Adipocyte (in vitro differentiated cells): ENCODE data around the gene RPUSD3.
"Not testable (repeated sequence)": the region's sequence is repeated elsewhere in the genome, so short reads cannot be mapped to it uniquely, and the experiment has no call there.

Experiments used
- DNase-seq: peaks from one replicate; pipeline ENCODE4 v3.0.0-alpha.2; 2015; ENCODE audit warnings: low read depth
- H3K27me3 ChIP-seq: replicated peaks from 2 replicates; pipeline ENCODE4 v1.7.0; 2013; ENCODE audit warnings: mild to moderate bottlenecking, low read length, moderate library complexity; ENCODE audit not compliant: control insufficient read depth, insufficient read depth
- H3K36me3 ChIP-seq: 2 replicates; pipeline ENCODE4 v1.7.0; 2013; ENCODE audit warnings: low read length, mild to moderate bottlenecking, moderate library complexity; ENCODE audit not compliant: control insufficient read depth, insufficient read depth, severe bottlenecking
- H3K4me1 ChIP-seq: 2 replicates; pipeline ENCODE4 v1.7.0; 2013; ENCODE audit warnings: mild to moderate bottlenecking, low read length, moderate library complexity; ENCODE audit not compliant: control insufficient read depth, insufficient read depth
- H3K4me3 ChIP-seq: 2 replicates; pipeline ENCODE4 v1.7.0; 2013; ENCODE audit warnings: mild to moderate bottlenecking, low read length, moderate library complexity
- H3K9ac ChIP-seq: 2 replicates; pipeline ENCODE4 v1.7.0; 2013; ENCODE audit warnings: mild to moderate bottlenecking, low read length, moderate library complexity
- H3K9me3 ChIP-seq: 2 replicates; pipeline ENCODE4 v1.7.0; 2013; ENCODE audit warnings: mild to moderate bottlenecking, low read length, moderate library complexity; ENCODE audit not compliant: control insufficient read depth

The RPUSD3 gene

DNA sequence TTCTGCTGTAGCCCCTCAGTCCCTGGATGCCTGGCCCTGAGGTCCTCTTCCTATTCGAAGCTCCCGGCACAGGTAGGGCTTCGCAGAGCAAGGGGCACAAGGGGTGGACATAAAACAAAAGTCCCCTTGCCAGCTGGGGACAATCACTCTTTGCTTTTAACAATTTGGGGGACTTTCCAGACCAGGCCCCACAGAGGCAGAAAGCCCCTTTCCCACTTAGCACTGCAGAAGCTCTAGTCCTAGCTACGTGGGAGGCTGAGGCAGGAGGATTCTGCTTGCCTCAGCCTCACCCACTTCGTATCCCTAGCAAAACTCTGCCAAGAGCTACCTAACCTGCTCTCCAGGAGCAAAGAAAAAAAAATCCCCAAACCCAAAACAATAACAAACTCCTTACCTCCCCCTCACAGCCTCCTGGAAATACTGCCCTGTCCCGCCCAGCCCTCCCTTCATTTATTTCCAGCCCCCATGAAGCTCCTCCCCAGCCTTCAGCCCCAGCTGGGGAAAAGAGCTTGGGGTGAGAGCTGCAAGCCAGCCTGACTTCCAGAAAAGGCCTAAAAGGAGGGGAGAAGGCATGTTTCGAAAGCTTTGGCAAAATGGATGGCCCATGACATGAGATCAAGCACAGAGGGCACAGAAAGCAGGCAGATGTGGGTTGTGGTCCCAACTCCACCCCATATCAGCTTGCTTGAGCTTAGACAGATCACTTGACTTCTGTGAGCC is 36.2 kb upstream of the RPUSD3 start, which contains the start of gene CIDEC:
TSS of gene CIDEC (minus strand) at position 424 of the 720 bp plus-strand sequence. CDS start 1,767 bp downstream, outside the sequence.
- no peak for DNase-seq
- Histone ChIP-seq H3K9ac (peak within 1 kb of the TSS; percentile 90), H3K36me3 (peaks cover 29% of the 10 kb centered on the region), H3K4me3 (peak within 1 kb of the TSS; percentile 79), H3K9me3 (no peaks in the 10 kb centered on the region), H3K27me3 (no peaks in the 10 kb centered on the region), H3K4me1 (peaks cover 70% of the 10 kb centered on the region)

DNA sequence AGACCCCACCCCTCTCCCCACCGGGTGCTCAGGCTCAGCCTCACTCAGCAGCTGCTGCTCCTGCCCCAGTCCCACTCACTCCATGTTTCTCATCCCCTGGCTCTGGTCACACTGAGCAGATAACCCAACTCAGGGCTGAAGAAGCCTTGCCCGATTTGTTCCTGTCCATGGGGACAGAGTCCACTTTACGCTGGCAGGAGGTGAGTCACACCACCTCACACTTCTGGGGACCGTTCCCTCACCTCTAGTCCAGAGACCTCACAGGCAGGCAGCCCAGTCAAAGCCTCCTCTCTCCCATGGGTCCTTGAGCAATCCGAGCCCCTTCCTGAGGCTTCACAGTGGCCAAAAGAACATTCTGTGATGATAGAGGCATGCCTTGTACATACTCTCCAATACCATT is 34.9 kb upstream of the RPUSD3 start:
- no peaks in the 10 kb centered on the region for H3K9me3 ChIP-seq
- no peak for DNase-seq
- H3K27me3 ChIP-seq = no peaks in the 10 kb centered on the region
- peak overlapping the region; percentile 79 for H3K4me3 ChIP-seq
- H3K9ac ChIP-seq = peak overlapping the region; percentile 90
- H3K4me1 ChIP-seq = peaks cover 66% of the 10 kb centered on the region
- H3K36me3 ChIP-seq = peaks cover 39% of the 10 kb centered on the region

DNA sequence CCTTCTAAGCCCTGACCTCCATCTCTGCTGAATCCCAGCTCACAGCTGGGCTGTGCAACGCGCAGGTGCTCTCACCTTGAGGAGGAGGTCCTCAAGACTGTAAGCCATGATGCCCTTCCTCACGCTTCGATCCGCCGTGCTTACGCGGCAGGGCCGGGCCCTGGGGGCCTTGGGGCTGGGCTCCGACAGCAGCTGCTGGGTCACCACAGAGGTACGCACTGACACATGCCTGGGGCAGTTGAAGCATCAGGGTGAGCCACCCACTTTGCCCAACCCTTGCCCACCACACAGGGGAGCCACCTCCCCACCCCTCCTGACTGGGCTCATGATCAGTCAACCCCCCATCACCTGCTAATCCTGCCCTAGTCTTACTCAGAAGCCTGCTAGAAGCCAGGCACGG is 33.2 kb upstream of the RPUSD3 start:
- peaks cover 57% of the 10 kb centered on the region for H3K36me3 ChIP-seq
- H3K27me3 ChIP-seq = no peaks in the 10 kb centered on the region
- no peak for DNase-seq

DNA sequence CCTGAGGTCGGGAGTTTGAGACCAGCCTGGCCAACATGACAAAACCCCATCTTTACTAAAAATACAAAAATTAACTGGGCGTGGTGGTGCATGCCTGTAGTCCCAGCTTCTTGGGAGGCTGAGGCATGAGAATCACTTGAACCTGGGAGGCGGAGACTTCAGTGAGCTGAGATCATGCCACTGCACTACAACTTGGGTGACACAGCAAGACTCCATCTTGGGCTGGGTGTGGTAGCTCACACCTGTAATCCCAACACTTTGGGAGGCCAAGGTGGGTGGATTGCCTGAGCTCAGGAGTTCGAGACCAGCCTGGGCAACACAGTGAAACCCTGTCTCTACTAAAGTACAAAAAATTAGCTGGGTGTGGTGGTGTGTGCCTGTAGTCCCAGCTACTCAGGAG is 32.4 kb upstream of the RPUSD3 start:
- not testable (repeated sequence) for DNase-seq, H3K27me3 ChIP-seq, H3K9me3 ChIP-seq
- peak overlapping the region; percentile 76 for H3K9ac ChIP-seq
- peak overlapping the region; percentile 53 for H3K4me3 ChIP-seq
- H3K4me1 ChIP-seq = peaks cover 80% of the 10 kb centered on the region
- H3K36me3 ChIP-seq = peaks cover 64% of the 10 kb centered on the region

More for the DNA sequence above, 33.2 kb upstream of the RPUSD3 start:
- Histone ChIP-seq H3K9ac (peak overlapping the region; percentile 90), H3K4me1 (peaks cover 73% of the 10 kb centered on the region), H3K9me3 (no peaks in the 10 kb centered on the region), H3K4me3 (peak overlapping the region; percentile 79)

DNA sequence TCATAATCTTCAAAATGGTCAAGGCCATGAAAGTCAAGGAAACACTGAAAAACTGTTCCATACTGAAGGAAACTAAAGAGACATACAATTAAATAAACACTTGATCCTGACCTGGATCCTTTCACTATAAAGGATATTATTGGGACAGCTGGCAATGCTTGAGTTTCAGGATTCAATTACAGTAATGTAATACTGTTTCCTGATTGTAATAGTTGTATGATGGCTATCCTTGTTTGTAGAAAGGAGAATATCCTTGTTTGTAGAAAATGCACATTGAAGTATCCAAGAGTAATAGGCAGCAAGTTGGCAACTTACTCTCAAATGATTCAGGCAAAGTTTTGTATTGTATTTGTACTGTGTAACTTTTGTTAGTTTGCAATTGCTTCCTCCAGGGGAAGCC is 31.6 kb upstream of the RPUSD3 start:
- peak; percentile 18 for DNase-seq
- Histone ChIP-seq H3K4me1 (peaks cover 85% of the 10 kb centered on the region), H3K9me3 (no peaks in the 10 kb centered on the region), H3K27me3 (no peaks in the 10 kb centered on the region), H3K36me3 (peaks cover 72% of the 10 kb centered on the region), H3K4me3 (peak overlapping the region; percentile 53), H3K9ac (peak overlapping the region; percentile 76)

DNA sequence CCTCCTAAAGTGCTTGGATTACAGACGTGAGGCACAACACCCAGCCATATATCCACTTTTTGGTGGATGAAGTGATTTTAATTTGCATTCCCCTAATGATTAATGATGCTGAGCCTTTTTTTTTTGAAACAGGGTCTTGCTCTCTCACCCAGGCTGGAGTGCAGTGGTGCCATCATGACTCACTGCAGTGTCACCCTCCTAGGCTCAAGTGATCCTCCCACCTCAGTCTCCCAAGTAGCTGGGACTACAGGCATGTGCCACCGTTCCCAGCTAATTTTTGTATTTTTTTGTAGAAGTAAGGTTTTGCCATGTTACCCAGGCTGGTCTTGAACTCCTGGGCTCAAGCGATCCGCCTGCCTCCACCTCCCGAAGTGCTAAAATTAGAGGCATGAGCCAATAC is 28.3 kb upstream of the RPUSD3 start:
- Histone ChIP-seq H3K4me1 (peaks cover 64% of the 10 kb centered on the region), H3K36me3 (peaks cover 95% of the 10 kb centered on the region)
- not testable (repeated sequence) for H3K27me3 ChIP-seq

DNA sequence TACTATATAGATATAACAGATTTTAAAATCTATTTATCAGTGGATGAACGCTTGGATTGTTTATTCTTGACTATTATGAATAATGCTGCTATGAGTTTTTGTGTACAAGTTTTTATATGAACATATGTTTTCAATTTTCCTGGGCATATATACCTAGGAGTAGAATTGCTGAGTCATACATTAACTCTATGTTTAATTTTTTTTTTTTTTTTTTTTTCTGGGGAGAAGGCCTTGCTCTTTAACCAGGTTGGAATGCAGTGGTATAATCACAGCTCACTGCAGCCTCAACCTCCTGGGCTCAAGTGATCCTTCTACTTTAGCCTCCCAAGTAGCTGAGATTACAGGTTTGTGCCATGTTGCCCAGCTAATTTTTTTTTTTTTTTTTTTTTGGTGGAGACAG is 27.2 kb upstream of the RPUSD3 start:
- Histone ChIP-seq H3K4me1 (peaks cover 66% of the 10 kb centered on the region), H3K4me3 (no peak overlapping the region), H3K9me3 (no peaks in the 10 kb centered on the region), H3K9ac (peak overlapping the region; percentile 44), H3K36me3 (peaks cover 96% of the 10 kb centered on the region), H3K27me3 (no peaks in the 10 kb centered on the region)
- peak; percentile 82 for DNase-seq

More for the DNA sequence above, 28.3 kb upstream of the RPUSD3 start:
- peak overlapping the region; percentile 51 for H3K9ac ChIP-seq
- not testable (repeated sequence) for H3K9me3 ChIP-seq, H3K4me3 ChIP-seq, DNase-seq

DNA sequence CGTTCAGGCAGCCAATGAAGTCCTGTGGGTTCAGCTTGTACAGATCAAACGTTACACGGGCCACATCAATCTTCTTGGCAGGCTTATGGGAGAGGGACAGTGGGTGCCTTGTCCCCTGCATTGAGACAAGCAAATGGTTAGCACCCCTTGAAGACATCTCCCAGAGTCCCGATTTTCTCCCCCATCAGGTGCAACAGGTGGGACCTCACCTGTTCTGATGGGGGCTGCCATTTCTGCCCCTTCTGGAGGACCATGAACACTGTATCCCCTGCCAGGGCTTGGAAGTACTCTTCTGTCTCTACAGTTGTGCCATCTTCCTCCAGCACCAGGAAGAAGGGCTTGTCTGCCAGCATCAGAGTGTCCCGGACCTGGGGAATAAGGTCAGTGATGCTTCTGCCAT is 26.1 kb upstream of the RPUSD3 start:
- no peak for DNase-seq

DNA sequence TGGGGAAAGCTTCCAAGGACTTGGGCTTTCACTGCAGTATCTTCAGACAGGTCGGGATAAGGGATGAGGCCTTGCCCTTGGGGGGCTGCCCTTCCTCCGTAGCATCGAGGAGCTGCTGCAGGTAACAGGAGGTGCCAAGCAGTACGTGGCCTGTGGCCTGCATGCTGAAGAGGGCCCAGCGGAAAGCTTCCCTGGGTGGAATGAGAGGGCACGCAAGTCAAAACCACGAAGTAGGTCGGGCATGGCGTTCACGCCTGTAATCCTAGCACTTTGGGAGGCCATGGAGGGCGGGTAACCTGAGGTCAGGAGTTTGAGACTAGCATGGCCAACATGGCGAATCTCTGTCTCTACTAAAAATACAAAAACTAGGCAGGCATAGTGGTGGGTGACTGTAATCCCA is 23.3 kb upstream of the RPUSD3 start:
- DNase-seq = no peak
- H3K36me3 ChIP-seq = peaks cover 65% of the 10 kb centered on the region
- H3K27me3 ChIP-seq = no peaks in the 10 kb centered on the region
- H3K4me1 ChIP-seq = peaks cover 69% of the 10 kb centered on the region
- peak overlapping the region; percentile 86 for H3K9ac ChIP-seq
- no peaks in the 10 kb centered on the region for H3K9me3 ChIP-seq
- H3K4me3 ChIP-seq = peak overlapping the region; percentile 16

More for the DNA sequence above, 26.1 kb upstream of the RPUSD3 start:
- H3K4me3 ChIP-seq = no peak overlapping the region
- H3K4me1 ChIP-seq = peaks cover 66% of the 10 kb centered on the region
- H3K36me3 ChIP-seq = peaks cover 91% of the 10 kb centered on the region
- peak overlapping the region; percentile 5 for H3K9ac ChIP-seq
- no peaks in the 10 kb centered on the region for H3K9me3 ChIP-seq
- no peaks in the 10 kb centered on the region for H3K27me3 ChIP-seq

DNA sequence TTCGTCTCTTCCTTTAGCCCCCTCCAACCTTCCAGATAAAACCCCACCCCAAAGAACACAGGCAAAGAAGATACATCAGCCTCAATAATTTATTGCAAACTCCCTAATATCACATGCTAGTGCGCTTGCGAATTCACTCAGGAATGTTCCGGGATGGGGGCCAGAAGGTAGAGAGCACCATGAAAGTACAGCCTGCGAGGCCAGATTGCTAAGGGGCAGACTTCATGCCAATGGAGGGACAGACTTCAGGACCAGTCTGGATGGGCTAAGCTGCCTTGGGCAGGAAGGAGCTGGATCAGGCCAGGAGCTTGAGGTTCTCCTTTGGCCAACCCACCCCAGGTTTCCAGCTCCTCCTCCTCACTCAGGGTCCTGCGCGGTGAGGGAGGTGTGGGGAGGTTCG is 22.8 kb upstream of the RPUSD3 start:
- peaks cover 60% of the 10 kb centered on the region for H3K36me3 ChIP-seq
- no peaks in the 10 kb centered on the region for H3K9me3 ChIP-seq
- H3K9ac ChIP-seq = peak overlapping the region; percentile 86
- peak overlapping the region; percentile 16 for H3K4me3 ChIP-seq
- no peaks in the 10 kb centered on the region for H3K27me3 ChIP-seq
- peaks cover 69% of the 10 kb centered on the region for H3K4me1 ChIP-seq
- no peak for DNase-seq

DNA sequence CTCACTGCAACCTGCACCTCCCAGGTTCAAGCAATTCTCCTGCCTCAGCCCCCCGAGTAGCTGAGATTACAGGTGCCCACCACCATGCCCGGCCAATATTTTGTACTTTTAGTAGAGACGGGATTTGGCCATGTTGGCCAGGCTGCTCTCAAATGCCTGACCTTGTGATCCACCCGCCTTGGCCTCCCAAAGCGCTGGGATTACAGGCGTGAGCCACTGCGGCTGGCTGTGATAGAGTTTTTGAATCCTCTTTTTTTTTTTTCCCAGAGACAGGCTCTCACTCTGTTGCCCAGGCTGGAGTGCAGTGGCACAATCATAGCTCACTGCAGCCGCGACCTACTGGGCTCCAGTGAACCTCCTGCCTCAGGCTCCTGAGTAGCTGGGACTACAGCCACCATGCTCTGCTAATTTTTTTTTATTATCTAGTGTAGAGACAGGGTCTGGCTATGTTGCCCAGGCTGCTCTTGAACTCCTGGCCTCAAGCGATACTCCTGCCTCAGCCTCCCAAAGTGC is 21.4 kb upstream of the RPUSD3 start:
- H3K27me3 ChIP-seq, H3K4me3 ChIP-seq, H3K9me3 ChIP-seq, DNase-seq: not testable (repeated sequence)
- Histone ChIP-seq H3K4me1 (peaks cover 64% of the 10 kb centered on the region), H3K9ac (peak overlapping the region; percentile 86), H3K36me3 (peaks cover 45% of the 10 kb centered on the region)
